ENCODE results near the gene KRT83.

- TF ChIP-seq POLR2AphosphoS5 (IDR thresholded peaks at IDR 0.05; ENCODE audit: borderline replicate concordance, low read depth, low read length) (no peak), EZH2 (IDR thresholded peaks at IDR 0.05) (no peak)
Observed at GRCh38 chr12:52347016-52347415, 25.8 kb upstream of the KRT83 start.
